ENCODE measurements around the gene SEMA3G. TPM values are rescaled to one million over a fixed set of nuclear protein-coding genes. Genes with fewer than 3 reads are reported as not detected.
A peak's percentile ranks its signal among the peaks of the same experiment; 100 is the strongest.

The SEMA3G gene
- total RNA-seq, 4 donors from 2014 or later, result 4.4 to 91.2 (median 16.7) TPM

- Histone ChIP-seq H3K27me3 (no peaks in the 10 kb centered on the region), H3K9me3 (no peaks in the 10 kb centered on the region), H3K27ac (no peak overlapping the region), H3K4me1 (no peaks in the 10 kb centered on the region), H3K36me3 (no peaks in the 10 kb centered on the region), H3K4me3 (no peak overlapping the region)
- TF ChIP-seq CTCF (IDR thresholded peaks at IDR 0.05), result no peak
- no peak for TF ChIP-seq POLR2A (IDR thresholded peaks at IDR 0.05)
- no peak for DNase-seq
- intact Hi-C loops (cut with DNase I; ENCODE audit: low total_unique reads), result no loop called here
Observed at GRCh38 chr3:52438579-52439425, 6.1 kb downstream of the SEMA3G start.

- Histone ChIP-seq H3K4me1 (no peaks in the 10 kb centered on the region), H3K27ac (no peak overlapping the region), H3K27me3 (no peaks in the 10 kb centered on the region), H3K9me3 (no peaks in the 10 kb centered on the region), H3K36me3 (no peaks in the 10 kb centered on the region), H3K4me3 (no peak overlapping the region)
- intact Hi-C loops (cut with DNase I; ENCODE audit: low total_unique reads), result no loop called here
- DNase-seq, result no peak
- TF ChIP-seq POLR2A (IDR thresholded peaks at IDR 0.05) (no peak), CTCF (IDR thresholded peaks at IDR 0.05) (no peak)
Observed at GRCh38 chr3:52438104-52438376, 6.9 kb downstream of the SEMA3G start.

- Histone ChIP-seq H3K27ac (no peak overlapping the region), H3K4me1 (no peaks in the 10 kb centered on the region), H3K4me3 (no peak overlapping the region), H3K9me3 (no peaks in the 10 kb centered on the region), H3K27me3 (no peaks in the 10 kb centered on the region), H3K36me3 (no peaks in the 10 kb centered on the region)
- intact Hi-C loops (cut with DNase I; ENCODE audit: low total_unique reads), result no loop called here
- DNase-seq, result peak in 1 of 2 donors; percentile 17
- TF ChIP-seq CTCF (IDR thresholded peaks at IDR 0.05), result no peak
- TF ChIP-seq POLR2A (IDR thresholded peaks at IDR 0.05), result no peak
Observed at GRCh38 chr3:52437326-52438103, 7.4 kb downstream of the SEMA3G start.

- Histone ChIP-seq H3K27ac (no peak overlapping the region), H3K9me3 (no peaks in the 10 kb centered on the region), H3K4me1 (no peaks in the 10 kb centered on the region), H3K36me3 (no peaks in the 10 kb centered on the region), H3K27me3 (no peaks in the 10 kb centered on the region), H3K4me3 (no peak overlapping the region)
- intact Hi-C loops (cut with DNase I; ENCODE audit: low total_unique reads), result no loop called here
- DNase-seq, result peak in 1 of 2 donors; percentile 22
- TF ChIP-seq POLR2A (IDR thresholded peaks at IDR 0.05) (no peak), CTCF (IDR thresholded peaks at IDR 0.05) (no peak)
Observed at GRCh38 chr3:52436500-52437149, 8.3 kb downstream of the SEMA3G start.

Data from uterus (tissue), 4 donors.